ENCODE data around the gene PRPH2.
A peak's percentile ranks its signal among the peaks of the same experiment; 100 is the strongest.

Gene PRPH2

GRCh38 chr6:42722497-42722896 is at the start of gene PRPH2:
PRPH2 (minus strand) TSS chr6:42722597; CDS start chr6:42722334, 263 bp downstream.
- Mint-ChIP-seq H3K4me3 (no peak within 1 kb of the TSS), H3K4me1 (peaks cover 7% of the 10 kb centered on the region), H3K27me3 (peaks cover 4% of the 10 kb centered on the region), H3K27ac (no peak within 1 kb of the TSS), H3K9me3 (no peaks in the 10 kb centered on the region), H3K36me3 (no peaks in the 10 kb centered on the region)
- no peak for ATAC-seq (ENCODE audit: low read depth)
- no peak for DNase-seq (ENCODE audit: low spot score in 2 of 2)

- H3K36me3 Mint-ChIP-seq, result peaks cover 7% of the 10 kb centered on the region
- ATAC-seq (ENCODE audit: low read depth) (peak; percentile 11), DNase-seq (ENCODE audit: low spot score in 2 of 2) (no peak)
- no peaks in the 10 kb centered on the region for H3K9me3 Mint-ChIP-seq
- H3K4me1 Mint-ChIP-seq, result peaks cover 38% of the 10 kb centered on the region
- peak overlapping the region; percentile 73 for H3K4me3 Mint-ChIP-seq
- H3K27me3 Mint-ChIP-seq, result no peaks in the 10 kb centered on the region
- peak overlapping the region; percentile 99 for H3K27ac Mint-ChIP-seq
Measured at GRCh38 chr6:42771741-42772100, 49.3 kb upstream of the PRPH2 start.

GRCh38 chr6:42769836-42770235 is 47.4 kb upstream of the PRPH2 start:
- ATAC-seq (ENCODE audit: low read depth), result no peak
- Mint-ChIP-seq H3K27ac (peak overlapping the region; percentile 99), H3K9me3 (no peaks in the 10 kb centered on the region), H3K27me3 (no peaks in the 10 kb centered on the region), H3K36me3 (peaks cover 8% of the 10 kb centered on the region), H3K4me3 (no peak overlapping the region), H3K4me1 (peaks cover 31% of the 10 kb centered on the region)
- DNase-seq (ENCODE audit: low spot score in 2 of 2), result no peak

GRCh38 chr6:42769051-42769450 is 46.7 kb upstream of the PRPH2 start:
- no peak for ATAC-seq (ENCODE audit: low read depth)
- peak overlapping the region; percentile 99 for H3K27ac Mint-ChIP-seq

GRCh38 chr6:42766163-42766670 is 43.8 kb upstream of the PRPH2 start:
- DNase-seq (ENCODE audit: low spot score in 2 of 2) (no peak), ATAC-seq (ENCODE audit: low read depth) (no peak)
- Mint-ChIP-seq H3K27me3 (no peaks in the 10 kb centered on the region), H3K27ac (peak overlapping the region; percentile 55), H3K4me3 (no peak overlapping the region), H3K4me1 (peaks cover 10% of the 10 kb centered on the region), H3K36me3 (peaks cover 6% of the 10 kb centered on the region), H3K9me3 (no peaks in the 10 kb centered on the region)

More at GRCh38 chr6:42769051-42769450, 46.7 kb upstream of the PRPH2 start:
- no peak for DNase-seq (ENCODE audit: low spot score in 2 of 2)
- H3K9me3 Mint-ChIP-seq, result no peaks in the 10 kb centered on the region
- peaks cover 26% of the 10 kb centered on the region for H3K4me1 Mint-ChIP-seq
- peaks cover 8% of the 10 kb centered on the region for H3K36me3 Mint-ChIP-seq
- no peak overlapping the region for H3K4me3 Mint-ChIP-seq
- no peaks in the 10 kb centered on the region for H3K27me3 Mint-ChIP-seq

- no peak for ATAC-seq (ENCODE audit: low read depth)
- Mint-ChIP-seq H3K27ac (peak overlapping the region; percentile 55), H3K4me3 (no peak overlapping the region), H3K9me3 (no peaks in the 10 kb centered on the region), H3K4me1 (peaks cover 7% of the 10 kb centered on the region), H3K36me3 (peaks cover 6% of the 10 kb centered on the region), H3K27me3 (no peaks in the 10 kb centered on the region)
- no peak for DNase-seq (ENCODE audit: low spot score in 2 of 2)
Measured at GRCh38 chr6:42764911-42765648, 42.7 kb upstream of the PRPH2 start.

- H3K4me3 Mint-ChIP-seq, result no peak overlapping the region
- no peak for DNase-seq (ENCODE audit: low spot score in 2 of 2)
- H3K9me3 Mint-ChIP-seq, result no peaks in the 10 kb centered on the region
- no peaks in the 10 kb centered on the region for H3K27me3 Mint-ChIP-seq
- H3K27ac Mint-ChIP-seq, result no peak overlapping the region
- H3K36me3 Mint-ChIP-seq, result peaks cover 14% of the 10 kb centered on the region
- peaks cover 7% of the 10 kb centered on the region for H3K4me1 Mint-ChIP-seq
- no peak for ATAC-seq (ENCODE audit: low read depth)
Measured at GRCh38 chr6:42762950-42763349, 40.6 kb upstream of the PRPH2 start.

- H3K4me1 Mint-ChIP-seq, result peaks cover 7% of the 10 kb centered on the region
- ATAC-seq (ENCODE audit: low read depth) (no peak), DNase-seq (ENCODE audit: low spot score in 2 of 2) (no peak)
- no peak overlapping the region for H3K4me3 Mint-ChIP-seq
- no peaks in the 10 kb centered on the region for H3K9me3 Mint-ChIP-seq
- H3K27ac Mint-ChIP-seq, result no peak overlapping the region
- H3K36me3 Mint-ChIP-seq, result peaks cover 11% of the 10 kb centered on the region
- no peaks in the 10 kb centered on the region for H3K27me3 Mint-ChIP-seq
Measured at GRCh38 chr6:42762426-42762859, 40.0 kb upstream of the PRPH2 start.

GRCh38 chr6:42761287-42762067 is 39.1 kb upstream of the PRPH2 start:
- no peaks in the 10 kb centered on the region for H3K9me3 Mint-ChIP-seq
- H3K4me1 Mint-ChIP-seq, result peaks cover 10% of the 10 kb centered on the region
- H3K27me3 Mint-ChIP-seq, result no peaks in the 10 kb centered on the region
- ATAC-seq (ENCODE audit: low read depth) (no peak), DNase-seq (ENCODE audit: low spot score in 2 of 2) (no peak)
- peaks cover 11% of the 10 kb centered on the region for H3K36me3 Mint-ChIP-seq
- no peak overlapping the region for H3K4me3 Mint-ChIP-seq
- no peak overlapping the region for H3K27ac Mint-ChIP-seq

GRCh38 chr6:42758756-42759430 is 36.5 kb upstream of the PRPH2 start:
- Mint-ChIP-seq H3K4me1 (peaks cover 20% of the 10 kb centered on the region), H3K27me3 (no peaks in the 10 kb centered on the region), H3K36me3 (peaks cover 16% of the 10 kb centered on the region), H3K9me3 (no peaks in the 10 kb centered on the region), H3K27ac (no peak overlapping the region), H3K4me3 (no peak overlapping the region)
- ATAC-seq (ENCODE audit: low read depth) (no peak), DNase-seq (ENCODE audit: low spot score in 2 of 2) (no peak)

GRCh38 chr6:42756722-42757121 is 34.3 kb upstream of the PRPH2 start:
- Mint-ChIP-seq H3K9me3 (no peaks in the 10 kb centered on the region), H3K27ac (no peak overlapping the region), H3K36me3 (peaks cover 22% of the 10 kb centered on the region), H3K27me3 (no peaks in the 10 kb centered on the region), H3K4me1 (peaks cover 26% of the 10 kb centered on the region), H3K4me3 (no peak overlapping the region)
- DNase-seq (ENCODE audit: low spot score in 2 of 2) (no peak), ATAC-seq (ENCODE audit: low read depth) (no peak)

- Mint-ChIP-seq H3K36me3 (peaks cover 23% of the 10 kb centered on the region), H3K4me1 (peaks cover 27% of the 10 kb centered on the region), H3K4me3 (no peak overlapping the region), H3K27me3 (no peaks in the 10 kb centered on the region), H3K9me3 (no peaks in the 10 kb centered on the region), H3K27ac (no peak overlapping the region)
- no peak for ATAC-seq (ENCODE audit: low read depth)
- no peak for DNase-seq (ENCODE audit: low spot score in 2 of 2)
Measured at GRCh38 chr6:42754759-42755158, 32.4 kb upstream of the PRPH2 start.

GRCh38 chr6:42751055-42751454 is 28.7 kb upstream of the PRPH2 start:
- no peak overlapping the region for H3K27ac Mint-ChIP-seq
- ATAC-seq (ENCODE audit: low read depth) (no peak), DNase-seq (ENCODE audit: low spot score in 2 of 2) (no peak)
- no peak overlapping the region for H3K4me3 Mint-ChIP-seq
- H3K27me3 Mint-ChIP-seq, result no peaks in the 10 kb centered on the region
- H3K4me1 Mint-ChIP-seq, result peaks cover 23% of the 10 kb centered on the region
- no peaks in the 10 kb centered on the region for H3K9me3 Mint-ChIP-seq
- H3K36me3 Mint-ChIP-seq, result peaks cover 10% of the 10 kb centered on the region

Measured in memory B cell (primary cell).